GM20000 (cell line): ENCODE results near the gene CFD.

ENCODE experiments used
- DNase-seq: peaks from one replicate; pipeline ENCODE4 v3.0.0; 2012; ENCODE audit warnings: low spot score
- CTCF ChIP-seq: IDR thresholded peaks from 2 replicates; pipeline ENCODE4 v1.5.1; 2012; ENCODE audit warnings: mild to moderate bottlenecking, control low read depth; ENCODE audit errors: extremely low read depth, missing control alignments

CFD gene

GRCh38 chr19:879711-880438 lies 20.4 kb downstream of the CFD start:
- TF ChIP-seq CTCF: no peak
- no peak for DNase-seq

- DNase-seq: no peak
- no peak for TF ChIP-seq CTCF
These were observed 22.1 kb downstream of the CFD start for GRCh38 chr19:881385-882071.

GRCh38 chr19:882871-883497 lies 23.5 kb downstream of the CFD start:
- no peak for DNase-seq
- no peak for TF ChIP-seq CTCF

DNA sequence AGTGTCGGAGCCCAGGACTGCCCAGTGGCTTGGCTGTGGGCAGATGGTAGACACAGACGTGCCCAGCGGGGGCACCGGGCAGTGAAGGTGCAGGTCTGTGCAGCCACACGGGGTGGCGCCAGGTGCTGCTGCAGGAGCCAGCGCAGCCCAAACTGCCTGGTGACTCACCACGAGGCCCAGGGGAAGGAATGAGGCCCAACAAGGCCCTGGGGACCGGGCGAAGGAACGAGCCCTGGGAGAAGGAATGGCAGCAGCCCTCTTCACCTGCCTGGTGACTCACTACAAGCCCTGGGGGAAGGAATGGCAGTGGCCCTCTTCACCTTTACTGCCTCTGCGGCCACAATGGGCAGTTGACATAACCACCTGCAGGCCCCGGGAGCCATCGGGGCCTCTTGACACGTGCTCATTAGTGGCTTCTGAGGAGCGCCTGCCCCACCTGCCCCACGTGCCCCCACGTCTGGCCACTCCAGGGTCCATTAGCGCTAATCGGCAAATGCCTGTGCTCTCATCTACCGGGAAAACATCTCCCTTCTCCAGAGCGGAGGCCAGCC lies 24.3 kb downstream of the CFD start:
- DNase-seq: no peak
- no peak for TF ChIP-seq CTCF

GRCh38 chr19:884420-885211 lies 25.2 kb downstream of the CFD start:
- no peak for TF ChIP-seq CTCF
- no peak for DNase-seq

DNA sequence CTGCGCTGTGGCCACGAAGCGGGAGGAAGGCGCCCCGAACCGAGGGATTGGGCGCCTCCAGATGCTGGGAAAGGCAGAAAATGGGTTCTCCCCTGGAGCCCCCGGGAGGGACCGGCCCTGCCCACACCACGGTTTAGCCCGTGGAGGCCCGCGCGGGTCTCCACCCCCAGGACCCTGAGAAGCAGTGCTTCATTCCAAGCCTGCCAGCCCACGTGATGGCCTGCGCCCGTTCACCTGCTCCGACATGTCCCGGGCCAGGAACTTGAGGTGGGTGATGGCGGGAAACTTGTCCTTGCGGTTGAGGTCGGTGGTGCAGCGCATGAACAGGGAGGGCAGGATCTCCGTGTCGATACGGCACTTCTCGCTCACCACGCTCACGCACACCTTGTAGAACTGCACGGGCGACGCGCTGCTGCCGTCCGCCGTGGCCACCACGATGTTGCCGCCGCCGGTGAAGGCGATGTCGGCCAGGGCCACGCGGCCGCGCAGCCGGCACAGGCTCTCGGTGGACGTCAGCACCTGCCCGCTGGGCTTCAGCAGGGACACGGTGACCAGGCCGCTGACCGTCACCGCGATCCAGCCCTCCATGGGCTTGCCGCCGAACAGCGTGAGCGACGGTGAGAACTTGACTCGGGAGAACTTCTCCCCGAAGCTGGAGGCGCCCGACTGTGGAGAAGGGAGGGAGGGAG lies 26.2 kb downstream of the CFD start:
- no peak for TF ChIP-seq CTCF
- no peak for DNase-seq
